Right lobe of liver (tissue), 6 donors: ENCODE data around the gene NECAB2. TPM values are rescaled to one million over a fixed set of nuclear protein-coding genes. Genes with fewer than 3 reads are reported as not detected.

Experiments
- ATAC-seq, 4 donors: fragments of 200-7000 bp; cut with Tn5 transposase; one replicate each; pipeline ENCODE4 v1.9.1; 2020; ENCODE audit warnings: mild to moderate bottlenecking in 4 of 4, moderate library complexity in 4 of 4
- DNase-seq, 3 donors: peaks; one replicate each; pipeline ENCODE4 v3.0.0-alpha.2; 2020
- H3K27ac ChIP-seq, 3 donors: fragments of 200-600 bp; one replicate each; pipeline ENCODE4 v1.8.0; 2022
- H3K27me3 ChIP-seq, 2 donors: fragments of 200-600 bp; one replicate each; pipeline ENCODE4 v1.8.0; 2022
- H3K36me3 ChIP-seq, 4 donors: fragments of 200-600 bp; sonication (generic) in 1 of 4; one replicate each; pipeline versions ENCODE4 v1.5.1 to v1.8.0; 2017 to 2022; ENCODE audit warnings: control low read depth in 1 of 4
- H3K4me1 ChIP-seq, 4 donors: fragments of 200-600 bp; sonication (generic) in 1 of 4; one replicate each; pipeline versions ENCODE4 v1.5.1 to v1.8.0; 2017 to 2022; ENCODE audit warnings: control low read depth in 1 of 4
- H3K4me3 ChIP-seq, 3 donors: fragments of 200-600 bp; one replicate each; pipeline ENCODE4 v1.8.0; 2022
- H3K9me3 ChIP-seq, 4 donors: fragments of 200-600 bp; sonication (generic) in 1 of 4; one replicate each; pipeline versions ENCODE4 v1.5.1 to v1.8.0; 2017 to 2022; ENCODE audit warnings: control low read depth in 1 of 4
- CTCF ChIP-seq, 4 donors: fragments of 200-600 bp in 3 of 4; fragments of 450-650 bp in 1 of 4; IDR thresholded peaks; one replicate each; pipeline versions ENCODE4 v1.5.1 to v1.8.0; 2016 to 2022; ENCODE audit warnings: antibody characterized with exemption in 4 of 4, mild to moderate bottlenecking in 2 of 4
- POLR2A ChIP-seq: fragments of 450-650 bp; IDR thresholded peaks from one replicate; pipeline ENCODE4 v1.6.1; 2017; ENCODE audit warnings: antibody characterized with exemption, mild to moderate bottlenecking
- WGBS: methylation state at CpG from one replicate; pipeline ENCODE4 v1.1.6; 2018; ENCODE audit warnings: low coverage, low lambda C conversion rate; ENCODE audit not compliant: insufficient coverage; ENCODE audit errors: missing lambda C conversion rate; 5-methylcytosine and 5-hydroxymethylcytosine counted together
- intact Hi-C, 2 donors: fragments of 100-400 bp; cut with DNase I; formaldehyde crosslinking; loops; one replicate each; pipeline versions ENCODE4 v1.11.2 to v1.14.1; 2022
- total RNA-seq, 6 experiments: library from RNA; depleted of rRNA in 2 of 6; stranded (reverse); fragments of >200 nt in 2 of 6; fragmentation: NEBNext Ultra II Directional in 3 of 6; extraction: Animal tissue kit (Norgen Biotek cat#: 25700) in 3 of 6; gene quantifications; one replicate each; pipeline versions ENCODE4 v1.1.0 to v1.2.4, GENCODE V29; 2016 to 2023
- donor health status: DM: no; HTN: yes; CAD: no.
- donor health status: DM: no; HTN: no; CAD: no.
- donor health status: DM: no; HTN: no; CAD: no.
- donor health status: DM: no; HTN: yes; CAD: no.
- donor health status: DM: no; HTN: yes; CAD: no.

Gene NECAB2
- total RNA-seq, 6 experiments from 2014 or later = 0.56 to 26.8 (median 7.1) TPM

DNA sequence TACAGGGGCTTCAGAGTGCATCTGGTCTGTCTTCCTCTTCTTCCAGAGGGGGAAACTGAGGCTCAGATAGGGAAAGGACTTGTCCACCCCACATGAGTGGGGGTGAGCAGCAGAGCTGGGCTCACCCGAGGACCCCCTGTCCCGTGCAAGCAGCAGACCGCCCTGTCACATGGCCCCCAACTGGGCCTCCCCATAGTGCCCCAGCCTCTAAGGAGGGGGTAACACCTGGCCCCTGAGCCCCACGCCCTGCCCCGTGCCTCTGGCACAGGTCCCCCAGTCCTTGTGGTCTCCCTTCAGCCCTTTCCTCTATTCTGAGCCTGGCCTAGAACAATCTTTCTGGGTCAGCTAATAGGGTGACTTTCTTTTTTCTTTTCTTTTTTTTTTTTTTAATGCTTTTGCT, 6.5 kb upstream of the NECAB2 start:
- no peak overlapping the region for H3K27ac ChIP-seq
- peaks cover 0 to 94% (median 49%) of the 10 kb centered on the region in 4 donors for H3K36me3 ChIP-seq
- H3K4me1 ChIP-seq = peaks cover 0 to 6% (median 0%) of the 10 kb centered on the region in 4 donors
- ATAC-seq (no peak), DNase-seq (no peak)
- WGBS = no CpG with 5 or more reads among the region's 5 CpGs
- no peaks in the 10 kb centered on the region for H3K9me3 ChIP-seq
- H3K4me3 ChIP-seq = no peak overlapping the region
- TF ChIP-seq POLR2A (no peak), CTCF (IDR thresholded peaks at IDR 0.05) (no peak)
- no peaks in the 10 kb centered on the region for H3K27me3 ChIP-seq
- intact Hi-C loops = loop anchor here in 1 of 2 donors (10.0 kb wide), 1 partner anchor 103 kb away; no protein-coding TSS in a partner anchor

DNA sequence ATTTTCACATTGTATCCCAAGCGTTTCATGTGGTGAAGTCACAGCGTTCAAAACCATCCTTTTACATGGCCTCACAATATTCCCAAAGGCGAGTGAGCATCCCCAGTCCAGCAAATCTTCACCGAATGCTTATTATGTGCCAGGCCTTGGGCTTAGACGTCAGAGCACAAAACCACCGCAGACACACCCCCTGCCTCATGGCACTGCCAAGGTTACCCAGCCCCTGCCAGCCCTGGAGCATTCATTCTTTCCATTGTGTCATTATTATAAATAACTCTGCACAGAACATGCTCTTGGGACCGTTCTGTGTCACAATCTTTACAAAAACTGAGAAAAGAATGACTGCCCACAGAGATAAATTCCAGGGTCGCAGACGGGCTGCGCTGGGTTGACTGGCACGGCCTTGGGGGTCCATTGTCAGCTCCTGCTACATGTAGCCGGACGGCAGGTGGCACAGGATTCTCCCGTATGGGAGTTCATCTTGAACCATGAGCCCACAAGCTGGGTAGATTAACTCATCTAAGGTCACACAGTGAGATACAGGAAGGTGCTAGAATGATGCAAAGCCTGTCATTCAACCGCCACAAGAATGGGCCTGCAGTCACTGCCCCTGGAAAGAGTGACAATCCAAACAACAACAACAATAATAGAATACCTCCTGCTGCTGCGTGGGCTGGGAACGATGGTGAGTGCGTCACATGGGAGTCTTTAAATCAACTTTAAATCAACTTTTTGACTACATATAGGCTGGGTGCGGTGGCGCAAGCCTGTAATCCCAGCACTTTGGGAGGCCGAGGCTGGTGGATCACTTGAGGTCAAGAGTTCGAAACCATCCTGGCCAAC, 4.5 kb upstream of the NECAB2 start:
- Histone ChIP-seq H3K36me3 (peaks cover 0 to 77% (median 43%) of the 10 kb centered on the region in 4 donors), H3K4me3 (no peak overlapping the region), H3K27ac (no peak overlapping the region), H3K27me3 (no peaks in the 10 kb centered on the region), H3K4me1 (no peaks in the 10 kb centered on the region), H3K9me3 (no peaks in the 10 kb centered on the region)
- TF ChIP-seq POLR2A (no peak), CTCF (IDR thresholded peaks at IDR 0.05) (no peak)
- DNase-seq = peak in 1 of 3 donors; percentile 46
- no peak for ATAC-seq
- intact Hi-C loops = loop anchor here in 1 of 2 donors (10.0 kb wide), 1 partner anchor 101 kb away; no protein-coding TSS in a partner anchor
- 71% methylated on average over 17 of the region's 22 CpGs for WGBS

DNA sequence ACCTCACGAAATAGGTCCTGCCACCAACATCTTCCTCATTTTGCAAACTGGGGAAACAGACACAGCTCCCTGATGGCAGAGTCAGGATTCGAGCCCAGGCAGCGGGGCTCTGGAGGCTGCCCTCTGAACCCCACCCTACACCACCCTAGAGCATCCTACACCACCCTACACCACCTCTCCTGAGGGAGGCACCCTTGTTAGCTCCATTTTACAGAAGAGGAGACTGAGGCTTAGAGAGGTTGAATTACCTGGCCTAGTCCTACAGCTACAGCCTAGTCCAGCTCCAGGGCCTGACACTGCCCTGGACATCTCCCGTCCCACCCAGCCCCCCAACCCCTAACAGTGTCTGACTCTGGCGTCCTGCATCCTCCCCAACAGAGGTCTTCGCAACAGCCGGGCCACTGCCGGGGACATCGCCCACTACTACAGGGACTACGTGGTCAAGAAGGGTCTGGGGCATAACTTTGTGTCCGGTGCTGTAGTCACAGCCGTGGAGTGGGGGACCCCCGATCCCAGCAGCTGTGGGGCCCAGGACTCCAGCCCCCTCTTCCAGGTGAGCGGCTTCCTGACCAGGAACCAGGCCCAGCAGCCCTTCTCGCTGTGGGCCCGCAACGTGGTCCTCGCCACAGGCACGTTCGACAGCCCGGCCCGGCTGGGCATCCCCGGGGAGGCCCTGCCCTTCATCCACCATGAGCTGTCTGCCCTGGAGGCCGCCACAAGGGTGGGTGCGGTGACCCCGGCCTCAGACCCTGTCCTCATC, 3.2 kb upstream of the NECAB2 start:
- 90% methylated on average over 2 of the region's 26 CpGs for WGBS
- intact Hi-C loops = loop anchor here in 1 of 2 donors (10.0 kb wide), 1 partner anchor 100 kb away; no protein-coding TSS in a partner anchor
- Histone ChIP-seq H3K4me1 (no peaks in the 10 kb centered on the region), H3K27ac (no peak overlapping the region), H3K4me3 (no peak overlapping the region), H3K27me3 (no peaks in the 10 kb centered on the region), H3K9me3 (no peaks in the 10 kb centered on the region), H3K36me3 (peaks cover 0 to 64% (median 34%) of the 10 kb centered on the region in 4 donors)
- TF ChIP-seq POLR2A (no peak), CTCF (IDR thresholded peaks at IDR 0.05) (no peak)
- DNase-seq = peak in 1 of 3 donors; percentile 56
- peak; percentile 3 to 23 (median 8) for ATAC-seq

- no peaks in the 10 kb centered on the region for H3K9me3 ChIP-seq
- H3K4me1 ChIP-seq = no peaks in the 10 kb centered on the region
- no peaks in the 10 kb centered on the region for H3K27me3 ChIP-seq
- peaks cover 0 to 57% (median 29%) of the 10 kb centered on the region in 4 donors for H3K36me3 ChIP-seq
- H3K4me3 ChIP-seq = no peak overlapping the region
- H3K27ac ChIP-seq = no peak overlapping the region
- peak; percentile 2 to 4 (median 2) for ATAC-seq
- peak in 1 of 3 donors; percentile 51 for DNase-seq
- WGBS = 74% methylated on average over 13 of the region's 36 CpGs
- no peak for TF ChIP-seq POLR2A
- no peak for TF ChIP-seq CTCF (IDR thresholded peaks at IDR 0.05)
- intact Hi-C loops = loop anchor here in 1 of 2 donors (10.0 kb wide), 1 partner anchor 99 kb away; no protein-coding TSS in a partner anchor
Measured at GRCh38 chr16:83965444-83966152, 2.4 kb upstream of the NECAB2 start.
